MM.1S (cell line): Measurements from ENCODE around the gene PCDHB9.

ENCODE experiments used
- CTCF ChIP-seq: fragments of 300-600 bp; sonication (generic); IDR thresholded peaks from 2 replicates; pipeline ENCODE4 v1.5.1; 2016; ENCODE audit warnings: antibody characterized with exemption, low read length, mixed read lengths
- EZH2 ChIP-seq: fragments of 300-600 bp; sonication (generic); optimal IDR thresholded peaks from 2 replicates; pipeline ENCODE3; 2017; ENCODE audit warnings: low read depth, mild to moderate bottlenecking, antibody characterized with exemption, low read length, mixed read lengths
- EZH2phosphoT487 ChIP-seq: fragments of 300-600 bp; sonication (generic); IDR thresholded peaks from 2 replicates; pipeline ENCODE4 v1.6.1; 2018; ENCODE audit warnings: antibody characterized with exemption, low read length

GRCh38 chr5:141208478-141208877, 21.5 kb downstream of the PCDHB9 start, which contains the start of gene PCDHB12:
- peak; percentile 52 for TF ChIP-seq CTCF
- no peak for TF ChIP-seq EZH2
- no peak for TF ChIP-seq EZH2phosphoT487
